Measurements from ENCODE around the gene DHX38.
"Not testable (repeated sequence)": the region's sequence is repeated elsewhere in the genome, so short reads cannot be mapped to it uniquely, and the experiment has no call there.

Gene DHX38

GRCh38 chr16:72093448-72094265, at the start of gene DHX38, which contains the start of gene TXNL4B:
Gene DHX38 (plus strand): TSS chr16:72093847. CDS start chr16:72096158, 2,311 bp downstream.
Gene TXNL4B (minus strand): TSS chr16:72093620. CDS start chr16:72090749, 2,871 bp downstream.
- peak; percentile 83 for DNase-seq (ENCODE audit: low read depth)

- no peak for DNase-seq (ENCODE audit: low read depth)
Observed at GRCh38 chr16:72044296-72044695, 49.4 kb upstream of the DHX38 start.

DNA sequence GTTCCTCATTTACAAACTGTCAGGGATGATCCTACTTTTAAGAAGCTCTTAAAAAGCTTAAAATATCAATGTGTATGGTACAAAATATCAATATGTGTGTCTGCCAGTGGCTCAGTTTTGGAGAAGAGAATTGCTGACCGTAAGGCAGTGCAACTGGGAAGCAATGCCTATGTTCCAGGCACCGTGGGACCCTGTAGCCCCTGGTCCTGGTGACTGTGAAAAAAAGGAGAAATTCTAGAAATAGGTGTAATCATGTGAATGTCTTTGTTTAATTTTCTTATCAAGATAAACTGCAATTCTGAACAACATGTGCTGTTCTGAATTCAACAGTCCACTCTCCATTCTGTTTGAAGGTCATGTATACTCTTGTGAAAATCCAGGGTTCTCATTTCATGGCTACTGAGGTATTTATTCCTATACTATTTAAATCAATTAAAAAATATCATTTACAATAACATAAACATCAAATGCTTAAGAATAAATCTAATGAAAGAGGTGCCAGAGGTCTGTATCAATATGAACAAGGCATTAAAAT, 48.8 kb upstream of the DHX38 start:
- no peak for DNase-seq (ENCODE audit: low read depth)

DNA sequence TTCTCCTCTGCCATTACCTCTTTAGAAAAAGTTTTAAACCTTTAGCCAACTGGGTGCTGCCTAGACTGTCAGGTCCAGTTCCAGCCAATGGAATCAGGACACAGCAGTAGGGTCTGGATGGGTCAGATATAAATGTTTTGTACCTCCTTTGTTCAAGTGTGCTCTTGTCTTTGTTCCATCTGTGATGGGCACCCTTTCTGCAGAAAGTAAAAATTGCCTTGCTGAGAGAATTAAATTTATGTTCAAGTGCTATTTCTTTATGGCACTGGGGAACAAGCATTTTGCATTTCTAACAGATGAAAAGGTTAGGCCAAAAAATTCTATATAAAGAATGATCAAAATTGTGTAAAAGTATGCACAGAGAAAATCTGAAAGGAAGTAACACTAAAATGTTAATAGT, 44.5 kb upstream of the DHX38 start:
- DNase-seq (ENCODE audit: low read depth), result no peak

DNA sequence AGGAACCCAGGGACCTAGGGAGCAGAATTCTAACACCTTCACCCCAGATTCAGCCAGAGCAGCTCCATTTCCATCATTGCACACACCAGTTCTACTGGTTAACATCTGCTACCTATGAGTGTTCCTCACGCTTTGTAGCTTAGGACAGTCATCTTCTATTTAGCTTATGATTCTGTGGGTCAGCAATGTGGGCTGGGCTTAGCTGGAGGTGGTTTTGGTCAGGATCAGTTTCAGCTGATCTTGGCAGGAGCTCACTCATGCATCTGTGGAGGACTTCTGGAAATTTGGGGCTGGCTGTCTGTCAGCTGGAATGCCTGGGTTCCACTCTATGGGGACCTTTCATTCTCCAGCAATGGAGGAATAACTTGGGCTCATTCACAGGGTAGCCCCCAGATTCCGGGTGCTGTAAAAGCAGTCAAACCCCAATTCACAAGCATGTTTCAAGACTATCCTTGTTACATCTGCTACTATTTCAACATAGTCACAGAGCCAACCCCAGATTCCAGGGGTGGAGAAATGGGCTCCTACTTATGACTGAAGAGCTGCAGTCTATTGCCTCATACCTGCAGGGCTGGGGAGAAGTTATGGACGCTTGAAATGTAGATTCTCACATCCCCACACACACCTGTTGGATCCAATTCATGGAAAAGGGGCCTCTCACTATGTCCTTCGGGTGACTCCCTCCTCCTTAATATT, 42.7 kb upstream of the DHX38 start:
- DNase-seq (ENCODE audit: low read depth), result no peak

DNA sequence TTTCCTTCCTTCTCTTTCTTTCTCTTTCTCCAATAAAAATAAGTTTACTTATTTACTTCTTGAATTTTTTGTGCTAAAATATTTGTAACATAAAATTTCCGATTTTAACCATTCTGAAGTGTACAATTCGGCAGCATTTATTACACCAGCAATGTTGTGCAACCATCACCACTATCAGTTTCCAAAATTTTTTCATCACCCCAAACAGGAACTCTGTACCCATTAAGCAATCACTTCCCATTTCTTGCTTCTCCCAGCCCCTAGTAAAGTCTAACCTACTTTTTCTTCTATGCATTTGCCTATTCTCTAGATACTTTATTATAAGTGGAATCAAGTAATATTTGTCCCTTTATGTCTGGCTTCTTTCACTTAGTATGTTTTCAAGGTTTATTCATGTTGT, 41.8 kb upstream of the DHX38 start:
- no peak for DNase-seq (ENCODE audit: low read depth)

- DNase-seq (ENCODE audit: low read depth), result not testable (repeated sequence)
Observed at GRCh38 chr16:72054254-72054847, 39.3 kb upstream of the DHX38 start, which contains the start of gene HP. Gene HP (plus strand): TSS chr16:72054505. CDS start chr16:72054653, 148 bp downstream.

- no peak for DNase-seq (ENCODE audit: low read depth)
Observed at GRCh38 chr16:72055911-72056310, 37.7 kb upstream of the DHX38 start.

DNA sequence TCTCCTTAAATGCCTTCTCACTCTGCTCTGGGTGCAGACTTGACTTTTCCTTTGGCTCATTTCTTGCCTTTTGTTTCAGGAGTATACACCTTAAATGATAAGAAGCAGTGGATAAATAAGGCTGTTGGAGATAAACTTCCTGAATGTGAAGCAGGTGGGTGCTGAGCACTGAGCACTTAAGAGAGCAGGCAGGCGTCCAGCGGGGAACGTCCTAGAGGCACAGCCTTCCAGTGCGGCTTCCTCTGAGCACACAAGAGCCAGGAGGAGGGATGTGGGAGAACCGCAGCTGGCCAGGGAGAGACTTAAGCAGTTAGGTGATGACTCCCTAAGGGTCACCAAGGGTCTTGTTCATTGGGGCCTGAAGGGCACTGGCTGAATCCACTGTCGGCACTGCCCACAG, 36.3 kb upstream of the DHX38 start:
- DNase-seq (ENCODE audit: low read depth), result not testable (repeated sequence)

DNA sequence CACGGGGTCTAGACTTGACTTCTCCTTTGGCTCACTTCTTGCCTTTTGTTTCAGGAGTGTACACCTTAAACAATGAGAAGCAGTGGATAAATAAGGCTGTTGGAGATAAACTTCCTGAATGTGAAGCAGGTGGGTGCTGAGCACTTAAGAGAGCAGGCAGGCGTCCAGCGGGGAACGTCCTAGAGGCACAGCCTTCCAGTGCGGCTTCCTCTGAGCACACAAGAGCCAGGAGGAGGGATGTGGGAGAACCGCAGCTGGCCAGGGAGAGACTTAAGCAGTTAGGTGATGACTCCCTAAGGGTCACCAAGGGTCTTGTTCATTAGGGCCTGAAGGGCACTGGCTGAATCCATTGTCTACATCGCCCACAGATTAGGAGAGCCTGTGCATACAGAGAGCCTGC, 34.6 kb upstream of the DHX38 start:
- not testable (repeated sequence) for DNase-seq (ENCODE audit: low read depth)

- DNase-seq (ENCODE audit: low read depth), result no peak
Observed at GRCh38 chr16:72060405-72060804, 33.2 kb upstream of the DHX38 start.

GRCh38 chr16:72061564-72061963, 32.1 kb upstream of the DHX38 start:
- no peak for DNase-seq (ENCODE audit: low read depth)

- no peak for DNase-seq (ENCODE audit: low read depth)
Observed at GRCh38 chr16:72064361-72064894, 29.2 kb upstream of the DHX38 start.

GRCh38 chr16:72066747-72067146, 26.9 kb upstream of the DHX38 start:
- no peak for DNase-seq (ENCODE audit: low read depth)

DNA sequence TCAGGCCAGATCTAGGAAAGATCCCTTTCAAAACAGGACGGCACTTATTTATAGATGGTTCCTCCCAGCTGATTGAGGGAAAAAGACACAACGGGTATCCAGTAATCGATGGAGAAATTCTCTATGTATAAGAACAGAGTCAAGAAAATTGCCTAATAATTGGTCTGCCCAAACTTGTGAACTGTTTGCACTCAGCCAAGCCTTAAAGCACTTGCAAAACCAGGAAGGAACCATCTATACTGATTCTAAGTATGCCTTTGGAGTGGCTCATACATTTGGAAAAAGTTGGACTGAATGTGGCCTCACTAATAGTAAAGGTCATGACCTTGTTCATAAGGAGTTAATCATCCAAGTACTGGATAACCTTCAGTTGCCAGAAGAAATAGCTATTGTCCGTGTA, 24.7 kb upstream of the DHX38 start:
- no peak for DNase-seq (ENCODE audit: low read depth)

DNA sequence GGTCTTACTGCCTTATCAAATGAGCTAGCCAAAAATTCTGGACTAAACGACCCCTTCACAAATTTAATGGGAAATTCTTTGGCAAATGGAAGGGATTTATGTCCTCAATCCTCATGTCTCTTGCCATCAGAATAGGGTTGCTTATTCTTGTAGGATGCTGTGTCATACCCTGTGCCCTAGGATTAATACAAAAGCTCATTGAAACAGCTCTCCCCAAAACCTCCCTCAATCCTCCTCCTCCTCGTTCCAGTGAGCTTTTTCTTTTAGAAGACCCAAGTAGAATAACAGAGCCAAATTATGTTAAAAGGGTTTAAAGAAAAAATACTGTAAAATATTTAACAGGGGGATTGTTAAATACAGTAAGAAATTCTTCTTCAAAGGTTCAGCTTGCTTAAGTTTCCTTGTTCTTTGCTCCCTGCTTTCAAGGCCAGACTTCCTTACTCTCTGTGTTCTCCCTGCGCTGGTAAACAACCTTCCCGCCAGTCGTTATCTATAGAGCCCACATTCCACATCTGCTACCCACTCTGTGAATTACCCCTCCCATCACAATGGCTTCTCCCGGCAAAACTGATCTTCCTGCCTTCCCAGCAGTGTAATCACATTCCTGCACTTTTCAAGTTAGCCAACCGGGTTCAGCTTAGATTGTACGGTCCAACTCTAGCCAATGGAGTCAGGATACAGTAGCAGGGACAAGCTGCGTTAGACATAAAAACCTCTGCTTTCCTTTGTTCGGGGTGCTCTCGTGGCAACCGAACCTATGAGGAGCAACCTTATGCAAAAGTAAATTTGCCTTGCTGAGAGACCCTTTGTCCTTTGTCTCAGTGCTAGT, 20.9 kb upstream of the DHX38 start:
- DNase-seq (ENCODE audit: low read depth), result no peak

DNA sequence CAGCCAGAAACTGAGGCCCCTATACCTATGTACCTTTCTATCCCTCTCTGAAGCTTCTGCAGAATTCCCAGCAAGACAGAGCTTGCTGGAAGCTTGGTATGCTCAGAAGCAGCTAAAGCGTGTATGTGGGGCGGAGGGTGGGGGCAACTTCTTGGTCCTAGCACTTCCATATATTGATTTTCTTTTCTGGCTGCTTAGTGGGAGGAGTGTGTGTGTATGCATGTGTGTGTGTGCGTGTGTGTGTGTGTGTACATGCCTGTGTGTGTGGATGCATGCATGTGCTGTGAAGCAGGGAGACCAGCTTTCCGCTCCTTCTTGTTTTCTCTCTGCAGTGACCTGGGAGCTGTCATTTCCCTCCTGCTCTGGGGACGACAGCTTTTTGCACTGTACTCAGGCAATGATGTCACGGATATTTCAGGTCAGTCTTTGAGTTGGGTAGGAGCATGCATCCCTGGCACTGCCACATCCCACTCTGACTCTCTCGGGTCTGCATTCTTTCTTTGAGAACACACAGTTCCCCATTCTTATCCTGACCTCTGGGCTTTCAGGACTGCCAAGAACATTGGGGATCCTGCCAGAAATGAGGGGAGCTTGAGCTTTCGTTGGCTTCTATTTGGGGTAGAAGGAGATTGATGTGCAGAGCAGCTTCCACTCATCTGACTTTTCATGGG, 20.0 kb upstream of the DHX38 start:
- no peak for DNase-seq (ENCODE audit: low read depth)

DNA sequence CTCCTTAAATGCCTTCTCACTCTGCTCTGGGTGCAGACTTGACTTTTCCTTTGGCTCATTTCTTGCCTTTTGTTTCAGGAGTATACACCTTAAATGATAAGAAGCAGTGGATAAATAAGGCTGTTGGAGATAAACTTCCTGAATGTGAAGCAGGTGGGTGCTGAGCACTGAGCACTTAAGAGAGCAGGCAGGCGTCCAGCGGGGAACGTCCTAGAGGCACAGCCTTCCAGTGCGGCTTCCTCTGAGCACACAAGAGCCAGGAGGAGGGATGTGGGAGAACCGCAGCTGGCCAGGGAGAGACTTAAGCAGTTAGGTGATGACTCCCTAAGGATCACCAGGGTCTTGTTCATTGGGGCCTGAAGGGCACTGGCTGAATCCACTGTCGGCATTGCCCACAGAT, 18.6 kb upstream of the DHX38 start:
- DNase-seq (ENCODE audit: low read depth), result not testable (repeated sequence)

- DNase-seq (ENCODE audit: low read depth), result not testable (repeated sequence)
Observed at GRCh38 chr16:72076991-72077706, 16.5 kb upstream of the DHX38 start.

DNA sequence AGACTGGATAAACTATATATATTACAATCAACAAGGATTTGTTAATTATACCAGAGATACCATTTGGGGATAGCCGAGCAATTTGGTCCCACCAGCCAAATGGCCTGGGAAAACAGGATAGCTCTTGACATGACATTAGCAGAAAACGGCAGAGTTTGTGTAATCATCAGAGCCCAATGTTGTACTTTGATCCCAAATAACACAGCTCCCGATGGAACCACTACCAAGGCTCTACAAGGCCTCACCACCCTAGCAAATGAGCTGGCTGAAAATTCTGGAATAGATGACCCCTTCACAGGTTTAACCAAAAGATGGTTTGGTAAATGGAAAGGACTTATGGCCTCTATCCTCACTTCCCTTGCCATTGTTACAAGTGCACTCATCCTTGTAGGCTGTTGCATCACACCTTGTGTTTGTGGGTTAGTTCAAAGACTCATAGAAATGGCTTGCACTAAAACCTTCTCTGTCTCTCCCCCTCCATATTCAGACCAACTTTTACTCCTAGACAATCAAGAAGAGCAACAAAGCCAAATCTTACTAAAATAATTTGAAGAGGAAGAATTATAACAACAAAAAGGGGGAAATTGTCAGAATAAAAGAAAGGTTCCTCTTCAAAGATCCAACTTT, 9.8 kb upstream of the DHX38 start:
- DNase-seq (ENCODE audit: low read depth), result no peak

All from activated T-helper 9 cell treated with anti-CD3 and anti-CD28 coated beads, Interleukin-2, amount 50 U/mL, for 16 hours (primary cell).